HG03558 (cell line): ENCODE data around the gene TCF7L1.
"Not testable (repeated sequence)": the region's sequence is repeated elsewhere in the genome, so short reads cannot be mapped to it uniquely, and the experiment has no call there.

ENCODE experiments used
- ATAC-seq: cut with Tn5 transposase; IDR thresholded peaks from one replicate; pipeline ENCODE4 v1.9.1; 2021; ENCODE audit warnings: moderate number of reproducible peaks; ENCODE audit not compliant: unreplicated experiment; ENCODE audit errors: extremely low read depth

The TCF7L1 gene

DNA sequence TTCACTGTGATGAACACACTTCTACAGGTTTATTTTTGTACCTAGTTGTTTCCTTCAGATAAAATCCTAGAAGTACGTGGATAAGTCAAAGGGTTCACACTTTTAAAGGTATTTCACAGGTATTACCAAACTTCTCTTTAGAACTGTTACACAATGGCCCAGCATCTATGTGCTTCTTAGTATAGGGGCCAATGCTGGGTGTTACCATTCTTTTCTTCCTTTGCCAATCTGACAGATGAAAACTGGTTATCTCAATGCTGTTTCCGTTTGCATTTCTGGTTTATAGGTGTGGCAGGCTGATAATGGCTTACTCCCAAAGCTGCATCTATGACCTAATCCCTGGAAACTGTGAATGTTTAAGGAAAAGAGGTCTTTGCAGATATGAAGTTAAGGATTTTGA is 2.8 kb upstream of the TCF7L1 start:
- no peak for ATAC-seq

DNA sequence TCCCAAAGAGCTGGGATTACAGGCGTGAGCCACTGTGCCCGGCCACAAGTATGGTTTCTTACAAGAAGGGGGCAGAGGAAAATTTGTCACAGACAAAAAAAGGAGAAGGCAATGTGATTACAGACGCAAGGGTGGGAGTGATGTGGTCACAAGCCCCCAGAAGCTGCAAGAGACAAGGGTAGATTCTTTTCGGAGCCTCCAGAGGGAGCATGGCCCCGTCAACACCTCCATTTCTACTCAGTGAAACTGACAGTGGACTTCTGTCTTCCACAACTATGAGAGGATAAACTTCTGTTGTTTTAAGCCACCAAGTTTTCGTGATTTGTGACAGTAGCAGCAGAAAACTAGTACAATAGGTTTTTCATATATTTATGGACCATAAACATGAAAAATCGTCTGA is 2.1 kb upstream of the TCF7L1 start:
- no peak for ATAC-seq

- no peak for ATAC-seq
These were observed 795 bp upstream of the TCF7L1 start for GRCh38 chr2:85132397-85132796.

GRCh38 chr2:85133751-85134254 is 611 bp downstream of the TCF7L1 start:
- ATAC-seq = no peak

- ATAC-seq = no peak
These were observed 1.2 kb downstream of the TCF7L1 start for GRCh38 chr2:85134255-85134895.

DNA sequence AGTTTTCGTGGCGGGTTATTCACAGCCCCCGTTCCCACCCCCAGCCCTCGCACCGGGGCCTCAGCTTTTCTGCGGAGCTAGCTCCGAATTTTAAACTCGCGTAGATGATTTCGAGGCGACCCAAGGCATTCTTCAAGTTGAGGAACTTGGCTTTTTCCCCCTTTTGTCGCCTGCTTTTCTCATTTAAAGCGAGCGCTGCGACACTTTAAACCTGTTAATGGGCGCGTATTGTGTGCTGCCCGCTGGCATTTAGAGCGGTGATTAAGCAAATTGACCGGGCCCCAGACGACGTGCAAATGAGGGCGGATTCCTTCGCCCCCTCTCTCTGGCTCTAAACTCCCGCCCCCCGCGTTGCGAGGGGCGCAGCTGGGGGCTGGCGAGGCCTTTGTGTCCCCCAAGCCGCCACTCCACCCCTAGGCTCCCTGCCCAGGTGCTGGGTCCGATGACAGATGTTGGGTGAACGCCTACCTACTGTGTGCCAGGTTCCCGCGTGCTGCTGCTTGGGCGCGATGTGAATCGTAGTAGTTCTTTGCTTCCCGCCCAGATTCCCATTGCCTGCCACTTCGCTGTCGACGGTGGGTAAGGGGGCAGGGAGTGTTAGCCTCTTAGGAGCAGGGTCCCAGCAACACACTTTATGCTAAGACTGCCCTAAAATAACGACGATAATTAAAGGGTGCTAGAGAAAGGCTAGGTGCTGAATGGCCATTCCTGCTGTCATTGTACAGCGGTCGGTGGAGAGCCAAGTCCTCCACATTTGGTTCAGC is 1.9 kb downstream of the TCF7L1 start:
- no peak for ATAC-seq

GRCh38 chr2:85135660-85135914 is 2.4 kb downstream of the TCF7L1 start:
- ATAC-seq = no peak

- no peak for ATAC-seq
These were observed 4.0 kb downstream of the TCF7L1 start for GRCh38 chr2:85137156-85137555.

- no peak for ATAC-seq
These were observed 10.4 kb downstream of the TCF7L1 start for GRCh38 chr2:85143463-85144082.

GRCh38 chr2:85145116-85145820 is 12.1 kb downstream of the TCF7L1 start:
- no peak for ATAC-seq

DNA sequence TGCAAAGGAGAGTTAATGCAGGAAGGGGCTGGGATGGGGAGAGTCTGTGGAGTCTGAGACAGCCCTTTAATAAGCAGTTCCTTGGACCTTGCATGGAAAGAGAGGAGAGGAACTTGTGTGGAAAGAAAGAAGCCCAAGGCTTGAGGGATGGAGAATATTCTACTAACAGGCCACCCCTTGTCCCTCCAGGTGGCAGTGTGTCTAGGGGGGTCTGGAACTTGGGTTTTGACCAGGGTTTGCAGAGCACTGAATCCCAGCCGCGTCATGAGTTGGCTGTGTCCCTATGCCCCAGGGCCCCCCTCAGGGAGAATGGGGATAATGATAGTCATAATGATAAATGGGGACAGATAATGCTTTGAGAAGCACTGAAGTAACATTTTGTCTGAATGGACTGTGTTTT is 15.0 kb downstream of the TCF7L1 start:
- ATAC-seq = no peak

GRCh38 chr2:85151026-85151425 is 17.8 kb downstream of the TCF7L1 start:
- no peak for ATAC-seq

GRCh38 chr2:85152895-85153294 is 19.7 kb downstream of the TCF7L1 start:
- no peak for ATAC-seq

DNA sequence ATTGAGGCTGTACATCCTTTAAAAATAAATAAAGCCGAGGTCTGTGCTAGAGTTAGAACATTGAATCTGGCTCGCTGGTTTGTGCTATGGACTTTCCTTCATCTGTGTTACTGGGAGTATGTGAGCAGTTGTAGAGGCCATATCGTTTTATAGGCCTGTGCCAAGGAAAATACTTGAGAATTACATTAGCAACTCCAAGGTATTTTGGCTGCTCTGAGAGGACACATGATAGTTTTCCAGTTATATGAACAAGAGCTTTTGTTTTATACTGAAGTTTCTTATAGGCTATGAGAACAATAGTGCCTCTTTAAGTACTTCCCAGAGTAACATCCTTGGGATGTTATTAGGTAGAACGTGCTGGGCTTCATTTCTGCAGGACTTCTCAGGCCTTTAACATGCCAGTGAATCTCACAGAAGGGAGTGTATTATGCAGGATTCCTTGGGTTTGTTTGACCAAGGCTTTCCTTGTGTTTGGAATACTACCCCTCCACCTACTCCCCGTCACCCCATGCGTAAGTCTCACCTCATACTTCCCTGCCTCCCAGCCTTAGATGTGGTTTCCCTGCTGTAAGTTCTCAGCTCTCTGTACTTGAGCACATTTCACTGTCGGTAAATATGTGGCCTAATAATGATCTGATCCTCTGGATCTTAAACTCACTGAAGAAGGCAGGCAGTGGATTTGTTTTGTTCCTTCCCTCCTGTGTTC is 21.0 kb downstream of the TCF7L1 start:
- ATAC-seq = no peak

DNA sequence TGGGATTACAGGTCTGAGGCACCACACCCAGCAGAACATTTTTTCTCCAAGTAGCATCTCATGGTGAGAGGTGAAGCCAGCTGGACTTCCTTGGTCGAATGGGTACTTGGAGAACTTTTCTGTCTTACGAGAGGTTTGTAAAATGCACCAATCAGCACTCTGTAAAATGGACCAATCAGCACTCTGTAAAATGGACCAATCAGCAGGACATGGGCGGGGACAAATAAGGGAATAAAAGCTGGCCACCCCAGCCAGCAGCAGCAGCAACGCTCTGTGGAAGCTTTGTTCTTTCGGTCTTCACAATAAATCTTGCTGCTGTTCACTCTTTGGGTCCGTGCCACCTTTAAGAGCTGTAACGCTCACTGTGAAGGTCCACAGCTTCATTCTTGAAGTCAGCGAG is 21.9 kb downstream of the TCF7L1 start:
- ATAC-seq = not testable (repeated sequence)

- ATAC-seq = no peak
These were observed 23.0 kb downstream of the TCF7L1 start for GRCh38 chr2:85156153-85156552.

- no peak for ATAC-seq
These were observed 23.4 kb downstream of the TCF7L1 start for GRCh38 chr2:85156619-85157018.

- no peak for ATAC-seq
These were observed 24.2 kb downstream of the TCF7L1 start for GRCh38 chr2:85157345-85157744.

- no peak for ATAC-seq
These were observed 25.5 kb downstream of the TCF7L1 start for GRCh38 chr2:85158559-85159273.

- no peak for ATAC-seq
These were observed 26.4 kb downstream of the TCF7L1 start for GRCh38 chr2:85159589-85159988.
